ENCODE measurements around the gene TMEM121B. TPM values are rescaled to one million over a fixed set of nuclear protein-coding genes. Genes with fewer than 3 reads are reported as not detected.

TMEM121B gene
- total and polyA plus RNA-seq, 2 of the 13 experiments (the other 11 are each of a cell fraction or from before 2014, with no cell fraction given), result not detected

DNA sequence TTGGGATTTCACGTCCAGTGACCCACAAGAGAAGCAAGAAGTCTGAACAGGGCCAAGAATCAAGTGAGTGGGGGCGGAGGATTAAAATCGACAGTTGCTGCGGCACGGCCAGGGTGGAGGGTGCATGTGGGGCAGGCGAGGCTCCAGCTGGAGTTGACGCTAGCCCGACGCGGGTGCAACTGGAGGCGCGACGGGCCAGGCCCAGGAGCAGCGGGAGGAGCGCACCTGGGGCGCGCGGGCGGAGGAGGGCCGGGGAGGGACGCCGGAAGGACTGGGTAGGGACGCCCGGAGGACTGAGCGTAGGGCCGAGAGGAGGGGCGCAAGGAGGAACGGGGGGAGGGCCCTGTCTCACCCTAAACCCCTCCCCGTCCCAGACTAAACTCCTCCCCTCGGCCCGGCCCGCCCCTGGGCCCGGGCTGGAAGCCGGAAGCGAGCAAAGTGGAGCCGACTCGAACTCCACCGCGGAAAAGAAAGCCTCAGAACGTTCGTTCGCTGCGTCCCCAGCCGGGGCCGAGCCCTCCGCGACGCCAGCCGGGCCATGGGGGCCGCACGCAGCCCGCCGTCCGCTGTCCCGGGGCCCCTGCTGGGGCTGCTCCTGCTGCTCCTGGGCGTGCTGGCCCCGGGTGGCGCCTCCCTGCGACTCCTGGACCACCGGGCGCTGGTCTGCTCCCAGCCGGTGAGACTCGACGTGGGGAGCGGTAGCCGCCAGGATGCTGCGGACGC, 36.4 kb downstream of the TMEM121B start, which contains the start of gene IL17RA (continued):
- TF ChIP-seq, protein P1, sequence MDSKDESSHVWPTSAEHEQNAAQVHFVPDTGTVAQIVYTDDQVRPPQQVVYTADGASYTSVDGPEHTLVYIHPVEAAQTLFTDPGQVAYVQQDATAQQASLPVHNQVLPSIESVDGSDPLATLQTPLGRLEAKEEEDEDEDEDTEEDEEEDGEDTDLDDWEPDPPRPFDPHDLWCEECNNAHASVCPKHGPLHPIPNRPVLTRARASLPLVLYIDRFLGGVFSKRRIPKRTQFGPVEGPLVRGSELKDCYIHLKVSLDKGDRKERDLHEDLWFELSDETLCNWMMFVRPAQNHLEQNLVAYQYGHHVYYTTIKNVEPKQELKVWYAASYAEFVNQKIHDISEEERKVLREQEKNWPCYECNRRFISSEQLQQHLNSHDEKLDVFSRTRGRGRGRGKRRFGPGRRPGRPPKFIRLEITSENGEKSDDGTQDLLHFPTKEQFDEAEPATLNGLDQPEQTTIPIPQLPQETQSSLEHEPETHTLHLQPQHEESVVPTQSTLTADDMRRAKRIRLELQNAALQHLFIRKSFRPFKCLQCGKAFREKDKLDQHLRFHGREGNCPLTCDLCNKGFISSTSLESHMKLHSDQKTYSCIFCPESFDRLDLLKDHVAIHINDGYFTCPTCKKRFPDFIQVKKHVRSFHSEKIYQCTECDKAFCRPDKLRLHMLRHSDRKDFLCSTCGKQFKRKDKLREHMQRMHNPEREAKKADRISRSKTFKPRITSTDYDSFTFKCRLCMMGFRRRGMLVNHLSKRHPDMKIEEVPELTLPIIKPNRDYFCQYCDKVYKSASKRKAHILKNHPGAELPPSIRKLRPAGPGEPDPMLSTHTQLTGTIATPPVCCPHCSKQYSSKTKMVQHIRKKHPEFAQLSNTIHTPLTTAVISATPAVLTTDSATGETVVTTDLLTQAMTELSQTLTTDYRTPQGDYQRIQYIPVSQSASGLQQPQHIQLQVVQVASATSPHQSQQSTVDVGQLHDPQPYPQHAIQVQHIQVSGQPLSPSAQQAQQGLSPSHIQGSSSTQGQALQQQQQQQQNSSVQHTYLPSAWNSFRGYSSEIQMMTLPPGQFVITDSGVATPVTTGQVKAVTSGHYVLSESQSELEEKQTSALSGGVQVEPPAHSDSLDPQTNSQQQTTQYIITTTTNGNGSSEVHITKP (CRISPR knock-in tag; IDR thresholded peaks at IDR 0.05; ENCODE audit: low read depth), result no peak
- TF ChIP-seq, protein P2, sequence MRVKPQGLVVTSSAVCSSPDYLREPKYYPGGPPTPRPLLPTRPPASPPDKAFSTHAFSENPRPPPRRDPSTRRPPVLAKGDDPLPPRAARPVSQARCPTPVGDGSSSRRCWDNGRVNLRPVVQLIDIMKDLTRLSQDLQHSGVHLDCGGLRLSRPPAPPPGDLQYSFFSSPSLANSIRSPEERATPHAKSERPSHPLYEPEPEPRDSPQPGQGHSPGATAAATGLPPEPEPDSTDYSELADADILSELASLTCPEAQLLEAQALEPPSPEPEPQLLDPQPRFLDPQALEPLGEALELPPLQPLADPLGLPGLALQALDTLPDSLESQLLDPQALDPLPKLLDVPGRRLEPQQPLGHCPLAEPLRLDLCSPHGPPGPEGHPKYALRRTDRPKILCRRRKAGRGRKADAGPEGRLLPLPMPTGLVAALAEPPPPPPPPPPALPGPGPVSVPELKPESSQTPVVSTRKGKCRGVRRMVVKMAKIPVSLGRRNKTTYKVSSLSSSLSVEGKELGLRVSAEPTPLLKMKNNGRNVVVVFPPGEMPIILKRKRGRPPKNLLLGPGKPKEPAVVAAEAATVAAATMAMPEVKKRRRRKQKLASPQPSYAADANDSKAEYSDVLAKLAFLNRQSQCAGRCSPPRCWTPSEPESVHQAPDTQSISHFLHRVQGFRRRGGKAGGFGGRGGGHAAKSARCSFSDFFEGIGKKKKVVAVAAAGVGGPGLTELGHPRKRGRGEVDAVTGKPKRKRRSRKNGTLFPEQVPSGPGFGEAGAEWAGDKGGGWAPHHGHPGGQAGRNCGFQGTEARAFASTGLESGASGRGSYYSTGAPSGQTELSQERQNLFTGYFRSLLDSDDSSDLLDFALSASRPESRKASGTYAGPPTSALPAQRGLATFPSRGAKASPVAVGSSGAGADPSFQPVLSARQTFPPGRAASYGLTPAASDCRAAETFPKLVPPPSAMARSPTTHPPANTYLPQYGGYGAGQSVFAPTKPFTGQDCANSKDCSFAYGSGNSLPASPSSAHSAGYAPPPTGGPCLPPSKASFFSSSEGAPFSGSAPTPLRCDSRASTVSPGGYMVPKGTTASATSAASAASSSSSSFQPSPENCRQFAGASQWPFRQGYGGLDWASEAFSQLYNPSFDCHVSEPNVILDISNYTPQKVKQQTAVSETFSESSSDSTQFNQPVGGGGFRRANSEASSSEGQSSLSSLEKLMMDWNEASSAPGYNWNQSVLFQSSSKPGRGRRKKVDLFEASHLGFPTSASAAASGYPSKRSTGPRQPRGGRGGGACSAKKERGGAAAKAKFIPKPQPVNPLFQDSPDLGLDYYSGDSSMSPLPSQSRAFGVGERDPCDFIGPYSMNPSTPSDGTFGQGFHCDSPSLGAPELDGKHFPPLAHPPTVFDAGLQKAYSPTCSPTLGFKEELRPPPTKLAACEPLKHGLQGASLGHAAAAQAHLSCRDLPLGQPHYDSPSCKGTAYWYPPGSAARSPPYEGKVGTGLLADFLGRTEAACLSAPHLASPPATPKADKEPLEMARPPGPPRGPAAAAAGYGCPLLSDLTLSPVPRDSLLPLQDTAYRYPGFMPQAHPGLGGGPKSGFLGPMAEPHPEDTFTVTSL (CRISPR knock-in tag; IDR thresholded peaks at IDR 0.05; ENCODE audit: borderline replicate concordance), result no peak
- no peak for TF ChIP-seq ZNF180 (CRISPR knock-in tag; IDR thresholded peaks at IDR 0.05; ENCODE audit: borderline replicate concordance, low read depth)
- TF ChIP-seq, protein P3, sequence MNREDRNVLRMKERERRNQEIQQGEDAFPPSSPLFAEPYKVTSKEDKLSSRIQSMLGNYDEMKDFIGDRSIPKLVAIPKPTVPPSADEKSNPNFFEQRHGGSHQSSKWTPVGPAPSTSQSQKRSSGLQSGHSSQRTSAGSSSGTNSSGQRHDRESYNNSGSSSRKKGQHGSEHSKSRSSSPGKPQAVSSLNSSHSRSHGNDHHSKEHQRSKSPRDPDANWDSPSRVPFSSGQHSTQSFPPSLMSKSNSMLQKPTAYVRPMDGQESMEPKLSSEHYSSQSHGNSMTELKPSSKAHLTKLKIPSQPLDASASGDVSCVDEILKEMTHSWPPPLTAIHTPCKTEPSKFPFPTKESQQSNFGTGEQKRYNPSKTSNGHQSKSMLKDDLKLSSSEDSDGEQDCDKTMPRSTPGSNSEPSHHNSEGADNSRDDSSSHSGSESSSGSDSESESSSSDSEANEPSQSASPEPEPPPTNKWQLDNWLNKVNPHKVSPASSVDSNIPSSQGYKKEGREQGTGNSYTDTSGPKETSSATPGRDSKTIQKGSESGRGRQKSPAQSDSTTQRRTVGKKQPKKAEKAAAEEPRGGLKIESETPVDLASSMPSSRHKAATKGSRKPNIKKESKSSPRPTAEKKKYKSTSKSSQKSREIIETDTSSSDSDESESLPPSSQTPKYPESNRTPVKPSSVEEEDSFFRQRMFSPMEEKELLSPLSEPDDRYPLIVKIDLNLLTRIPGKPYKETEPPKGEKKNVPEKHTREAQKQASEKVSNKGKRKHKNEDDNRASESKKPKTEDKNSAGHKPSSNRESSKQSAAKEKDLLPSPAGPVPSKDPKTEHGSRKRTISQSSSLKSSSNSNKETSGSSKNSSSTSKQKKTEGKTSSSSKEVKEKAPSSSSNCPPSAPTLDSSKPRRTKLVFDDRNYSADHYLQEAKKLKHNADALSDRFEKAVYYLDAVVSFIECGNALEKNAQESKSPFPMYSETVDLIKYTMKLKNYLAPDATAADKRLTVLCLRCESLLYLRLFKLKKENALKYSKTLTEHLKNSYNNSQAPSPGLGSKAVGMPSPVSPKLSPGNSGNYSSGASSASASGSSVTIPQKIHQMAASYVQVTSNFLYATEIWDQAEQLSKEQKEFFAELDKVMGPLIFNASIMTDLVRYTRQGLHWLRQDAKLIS (CRISPR knock-in tag; IDR thresholded peaks at IDR 0.05), result no peak
- TF ChIP-seq, protein P4, sequence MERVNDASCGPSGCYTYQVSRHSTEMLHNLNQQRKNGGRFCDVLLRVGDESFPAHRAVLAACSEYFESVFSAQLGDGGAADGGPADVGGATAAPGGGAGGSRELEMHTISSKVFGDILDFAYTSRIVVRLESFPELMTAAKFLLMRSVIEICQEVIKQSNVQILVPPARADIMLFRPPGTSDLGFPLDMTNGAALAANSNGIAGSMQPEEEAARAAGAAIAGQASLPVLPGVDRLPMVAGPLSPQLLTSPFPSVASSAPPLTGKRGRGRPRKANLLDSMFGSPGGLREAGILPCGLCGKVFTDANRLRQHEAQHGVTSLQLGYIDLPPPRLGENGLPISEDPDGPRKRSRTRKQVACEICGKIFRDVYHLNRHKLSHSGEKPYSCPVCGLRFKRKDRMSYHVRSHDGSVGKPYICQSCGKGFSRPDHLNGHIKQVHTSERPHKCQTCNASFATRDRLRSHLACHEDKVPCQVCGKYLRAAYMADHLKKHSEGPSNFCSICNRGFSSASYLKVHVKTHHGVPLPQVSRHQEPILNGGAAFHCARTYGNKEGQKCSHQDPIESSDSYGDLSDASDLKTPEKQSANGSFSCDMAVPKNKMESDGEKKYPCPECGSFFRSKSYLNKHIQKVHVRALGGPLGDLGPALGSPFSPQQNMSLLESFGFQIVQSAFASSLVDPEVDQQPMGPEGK (CRISPR knock-in tag; IDR thresholded peaks at IDR 0.05), result peak; percentile 78
- TF ChIP-seq, protein P5, sequence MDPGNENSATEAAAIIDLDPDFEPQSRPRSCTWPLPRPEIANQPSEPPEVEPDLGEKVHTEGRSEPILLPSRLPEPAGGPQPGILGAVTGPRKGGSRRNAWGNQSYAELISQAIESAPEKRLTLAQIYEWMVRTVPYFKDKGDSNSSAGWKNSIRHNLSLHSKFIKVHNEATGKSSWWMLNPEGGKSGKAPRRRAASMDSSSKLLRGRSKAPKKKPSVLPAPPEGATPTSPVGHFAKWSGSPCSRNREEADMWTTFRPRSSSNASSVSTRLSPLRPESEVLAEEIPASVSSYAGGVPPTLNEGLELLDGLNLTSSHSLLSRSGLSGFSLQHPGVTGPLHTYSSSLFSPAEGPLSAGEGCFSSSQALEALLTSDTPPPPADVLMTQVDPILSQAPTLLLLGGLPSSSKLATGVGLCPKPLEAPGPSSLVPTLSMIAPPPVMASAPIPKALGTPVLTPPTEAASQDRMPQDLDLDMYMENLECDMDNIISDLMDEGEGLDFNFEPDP (CRISPR knock-in tag; conservative IDR thresholded peaks at IDR 0.05), result no peak
- peak; percentile 45 for TF ChIP-seq ASH2L (IDR thresholded peaks at IDR 0.05; ENCODE audit: insufficient read length, low read depth, low read length)
- TF ChIP-seq HNF4G (IDR thresholded peaks at IDR 0.05; ENCODE audit: borderline replicate concordance, low read depth, low read length), result no peak
- no peak for TF ChIP-seq HNF4G (CRISPR knock-in tag; IDR thresholded peaks at IDR 0.05; ENCODE audit: borderline replicate concordance, low read depth)
- TF ChIP-seq ZNF83 (CRISPR knock-in tag; IDR thresholded peaks at IDR 0.05; ENCODE audit: borderline replicate concordance), result no peak
